Progenitor cell of endocrine pancreas (in vitro differentiated cells): ENCODE results near the gene VPS33A. TPM values are rescaled to one million over a fixed set of nuclear protein-coding genes. Genes with fewer than 3 reads are reported as not detected.

Experiments used
- DNase-seq: peaks from one replicate; pipeline ENCODE4 v3.0.0; 2021; ENCODE audit warnings: low spot score; ENCODE audit not compliant: unreplicated experiment
- H3K27ac Mint-ChIP-seq: 2 replicates; pipeline ENCODE4 v1.8.0; 2021; ENCODE audit warnings: mild to moderate bottlenecking, moderate library complexity, mixed read lengths
- H3K27me3 Mint-ChIP-seq: 2 replicates; pipeline ENCODE4 v1.8.0; 2021; ENCODE audit warnings: mixed read lengths
- H3K36me3 Mint-ChIP-seq: 2 replicates; pipeline ENCODE4 v1.8.0; 2022; ENCODE audit warnings: mixed read lengths; ENCODE audit not compliant: insufficient read depth
- H3K4me1 Mint-ChIP-seq: 2 replicates; pipeline ENCODE4 v1.8.0; 2021; ENCODE audit warnings: low read depth, mixed read lengths
- H3K4me3 Mint-ChIP-seq: 2 replicates; pipeline ENCODE4 v1.8.0; 2021; ENCODE audit warnings: low read depth, mild to moderate bottlenecking, moderate library complexity, mixed read lengths
- H3K9me3 Mint-ChIP-seq: 2 replicates; pipeline ENCODE4 v1.8.0; 2021; ENCODE audit warnings: low read depth, mixed read lengths
- CTCF ChIP-seq: fragments of 200-600 bp; sonication (generic); IDR thresholded peaks from one replicate; pipeline ENCODE4 v1.5.0; 2021; ENCODE audit warnings: antibody characterized with exemption, mild to moderate bottlenecking; ENCODE audit not compliant: unreplicated experiment
- total RNA-seq: library from RNA; stranded (reverse); gene quantifications from 2 replicates; pipeline ENCODE4 v1.2.1, GENCODE V29; 2021

The VPS33A gene
- total RNA-seq, 1 donor from 2014 or later, result 33.2 TPM

DNA sequence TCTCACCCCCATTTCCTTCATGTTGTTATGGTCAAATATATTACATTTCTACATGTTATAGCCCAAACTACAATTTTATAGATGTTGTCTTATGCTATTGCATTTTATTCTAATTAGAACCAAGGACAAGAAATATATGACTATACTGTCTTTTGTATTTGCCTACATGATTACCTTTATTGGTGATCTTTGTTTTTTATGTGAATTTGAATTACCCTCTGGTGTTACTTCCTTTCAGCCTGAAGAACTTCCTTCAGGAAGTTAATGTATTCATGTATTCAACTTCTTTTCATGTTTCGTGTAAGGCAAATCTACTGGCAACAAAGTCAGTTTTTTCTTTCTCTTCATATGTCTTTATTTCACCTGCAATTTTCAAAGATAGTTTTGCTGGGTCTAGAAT lies 71.5 kb downstream of the VPS33A start:
- TF ChIP-seq CTCF, result no peak
- no peak for DNase-seq
- Mint-ChIP-seq H3K9me3 (no peaks in the 10 kb centered on the region), H3K27me3 (peaks cover 16% of the 10 kb centered on the region), H3K27ac (no peak overlapping the region), H3K4me1 (no peaks in the 10 kb centered on the region), H3K36me3 (no peaks in the 10 kb centered on the region), H3K4me3 (no peak overlapping the region)

DNA sequence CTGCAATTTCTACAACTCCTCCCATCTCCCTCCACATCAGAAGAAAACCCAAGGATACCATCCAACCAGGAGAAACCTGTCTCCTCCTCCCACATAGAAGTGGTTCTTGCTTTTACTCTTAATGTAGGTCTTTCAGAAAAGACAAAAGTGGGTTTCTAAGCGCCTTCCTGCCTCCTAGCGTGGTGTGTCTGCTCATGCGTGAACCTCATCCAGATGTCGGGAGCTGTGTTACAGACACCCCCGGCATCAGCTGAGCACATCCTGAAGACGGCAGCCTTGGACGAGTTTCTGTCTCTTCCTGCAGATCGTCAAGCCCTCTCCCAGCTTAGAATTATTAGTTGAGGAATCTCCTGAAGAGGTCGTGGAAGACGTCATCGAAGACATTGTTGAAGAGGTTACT lies 73.9 kb downstream of the VPS33A start:
- H3K27ac Mint-ChIP-seq, result no peak overlapping the region
- DNase-seq, result no peak
- H3K9me3 Mint-ChIP-seq, result no peaks in the 10 kb centered on the region
- H3K4me1 Mint-ChIP-seq, result no peaks in the 10 kb centered on the region
- H3K4me3 Mint-ChIP-seq, result no peak overlapping the region
- peaks cover 5% of the 10 kb centered on the region for H3K27me3 Mint-ChIP-seq
- TF ChIP-seq CTCF, result no peak
- H3K36me3 Mint-ChIP-seq, result no peaks in the 10 kb centered on the region

DNA sequence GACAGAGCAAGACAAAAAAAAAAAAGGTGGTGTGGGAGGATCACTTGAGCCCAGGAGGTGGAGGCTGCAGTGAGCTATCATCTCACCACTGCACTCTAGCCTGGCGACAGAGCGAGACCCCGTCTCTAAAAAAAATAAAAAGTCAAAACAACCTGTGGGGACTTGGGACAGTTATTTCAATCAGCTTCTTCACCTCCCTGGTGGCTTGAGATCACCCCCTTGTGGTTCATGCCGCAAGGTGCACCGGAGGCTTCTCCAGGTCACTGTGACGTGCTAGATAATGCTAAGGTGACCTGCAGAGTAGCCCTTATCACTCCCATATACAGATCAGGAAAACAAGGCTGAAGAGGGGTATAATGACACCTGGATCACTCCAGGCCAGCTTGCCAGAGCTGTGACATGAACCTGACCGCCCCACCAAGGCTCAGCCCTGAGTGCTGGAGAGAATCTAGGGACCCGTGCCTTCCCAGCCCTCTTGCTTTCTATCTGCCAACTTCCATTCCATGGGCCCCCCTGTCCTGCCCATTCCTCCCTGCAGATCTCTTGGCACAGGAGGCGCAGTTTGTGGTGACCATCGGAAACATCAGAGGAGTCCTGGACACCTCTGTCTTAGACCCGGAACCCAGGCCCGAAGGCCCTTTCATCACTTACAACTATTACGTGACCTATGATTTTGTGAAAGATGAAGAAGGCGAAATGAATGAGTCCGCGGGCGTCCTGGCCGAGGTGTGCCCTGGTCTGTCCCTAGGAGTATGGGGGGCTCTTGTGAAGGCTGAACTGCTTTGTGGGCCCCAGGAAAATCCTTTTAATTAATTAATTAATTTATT lies 75.2 kb downstream of the VPS33A start:
- no peaks in the 10 kb centered on the region for H3K9me3 Mint-ChIP-seq
- H3K27me3 Mint-ChIP-seq, result peaks cover 3% of the 10 kb centered on the region
- no peak overlapping the region for H3K27ac Mint-ChIP-seq
- TF ChIP-seq CTCF, result peak; percentile 83
- DNase-seq, result peak; percentile 66
- no peak overlapping the region for H3K4me3 Mint-ChIP-seq
- H3K36me3 Mint-ChIP-seq, result no peaks in the 10 kb centered on the region
- no peaks in the 10 kb centered on the region for H3K4me1 Mint-ChIP-seq

GRCh38 chr12:122189626-122190475 lies 76.4 kb downstream of the VPS33A start:
- Mint-ChIP-seq H3K9me3 (no peaks in the 10 kb centered on the region), H3K4me3 (no peak overlapping the region), H3K4me1 (no peaks in the 10 kb centered on the region), H3K27me3 (peaks cover 5% of the 10 kb centered on the region), H3K27ac (no peak overlapping the region), H3K36me3 (no peaks in the 10 kb centered on the region)
- no peak for DNase-seq
- TF ChIP-seq CTCF, result no peak

DNA sequence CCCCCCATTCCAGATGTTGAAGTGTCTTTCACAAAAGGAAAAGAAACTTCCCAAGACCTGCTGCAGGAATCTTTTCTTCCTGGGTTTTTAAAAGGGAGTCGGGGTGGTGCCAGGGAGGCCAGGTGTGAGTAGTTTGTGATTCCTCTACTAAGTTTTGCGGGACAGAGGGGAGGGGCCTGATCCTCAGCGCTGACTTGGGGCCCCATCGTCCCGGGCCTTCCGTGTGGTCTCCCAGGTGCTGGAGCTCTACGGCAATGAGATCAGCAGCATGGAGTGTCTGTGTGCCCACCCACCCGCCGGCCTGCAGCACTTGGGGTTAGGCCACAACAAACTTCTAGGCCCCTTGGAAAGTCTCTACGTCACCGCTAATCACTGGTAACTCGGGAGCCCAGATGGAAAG lies 78.8 kb downstream of the VPS33A start:
- no peak overlapping the region for H3K4me3 Mint-ChIP-seq
- no peak overlapping the region for H3K27ac Mint-ChIP-seq
- no peak for DNase-seq
- H3K36me3 Mint-ChIP-seq, result no peaks in the 10 kb centered on the region
- H3K9me3 Mint-ChIP-seq, result no peaks in the 10 kb centered on the region
- no peak for TF ChIP-seq CTCF
- peaks cover 7% of the 10 kb centered on the region for H3K27me3 Mint-ChIP-seq
- no peaks in the 10 kb centered on the region for H3K4me1 Mint-ChIP-seq
